NOMO-1 (cell line): ENCODE measurements around the gene ITM2A.

ENCODE experiments used
- DNase-seq, 2 experiments: peaks; one replicate each; lab custom pipeline; 2025; ENCODE audit not compliant: unreplicated experiment in 2 of 2; lab: John Stamatoyannopoulos, UW

ITM2A gene

DNA sequence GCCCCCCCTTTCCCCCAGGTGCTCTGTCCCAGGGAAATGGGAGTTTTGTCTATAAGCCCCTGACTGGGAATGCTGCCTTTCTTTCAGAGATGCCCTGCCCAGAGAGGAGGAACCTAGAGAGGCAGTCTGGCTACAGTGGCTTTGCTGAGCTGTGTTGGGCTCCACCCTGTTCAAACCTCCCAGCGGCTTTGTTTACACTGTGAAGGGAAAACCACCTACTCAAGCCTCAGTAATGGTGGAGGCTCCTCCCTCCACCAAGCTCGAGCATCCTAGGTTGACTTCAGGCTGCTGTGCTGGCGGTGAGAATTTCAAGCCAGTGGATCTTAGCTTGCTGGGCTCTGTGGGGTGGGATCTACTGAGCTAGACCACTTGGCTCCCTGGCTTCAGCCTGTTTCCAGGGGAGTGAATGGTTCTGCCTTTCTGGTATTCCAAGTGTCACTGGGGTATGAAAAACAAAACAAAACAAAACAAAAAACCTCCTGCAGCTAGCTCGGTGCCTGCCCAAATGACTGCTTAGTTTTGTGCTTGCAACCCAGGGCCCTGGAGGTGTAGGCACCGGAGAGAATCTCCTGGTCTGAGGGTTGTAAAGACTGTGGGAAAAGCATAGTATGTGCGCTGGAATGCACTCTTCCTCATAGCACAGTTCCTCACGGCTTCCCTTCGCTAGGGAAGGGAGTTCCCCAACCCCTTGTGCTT, 41.7 kb downstream of the ITM2A start:
- DNase-seq = no peak
